H7 (cell line): ENCODE results near the gene EHBP1. TPM values are rescaled to one million over a fixed set of nuclear protein-coding genes. Genes with fewer than 3 reads are reported as not detected.
"Not testable (repeated sequence)": the region's sequence is repeated elsewhere in the genome, so short reads cannot be mapped to it uniquely, and the experiment has no call there.

Source experiments
- DNase-seq: peaks from one replicate; pipeline ENCODE4 v3.0.0; 2012
- H3K27me3 ChIP-seq: 2 replicates; pipeline ENCODE4 v1.6.0; 2011; ENCODE audit warnings: mild to moderate bottlenecking, low read length; ENCODE audit not compliant: control insufficient read depth, insufficient read depth
- H3K36me3 ChIP-seq: replicated peaks from 2 replicates; pipeline ENCODE4 v1.5.1; 2011; ENCODE audit warnings: low read length; ENCODE audit not compliant: control insufficient read depth, insufficient read depth
- H3K4me3 ChIP-seq: 2 replicates; pipeline ENCODE4 v1.5.1; 2011; ENCODE audit warnings: low read depth, mild to moderate bottlenecking, control low read depth, low read length, moderate library complexity; ENCODE audit not compliant: insufficient read depth
- total RNA-seq: library from RNA; depleted of rRNA; stranded (reverse); fragments of >200 nt; shearing (Covaris generic); gene quantifications from 2 replicates; pipeline ENCODE4 v1.2.3, GENCODE V29; 2014

The EHBP1 gene
- total RNA-seq, 1 experiment from 2014 or later: 13.0 TPM

GRCh38 chr2:62736899-62737559 is 31.5 kb downstream of the EHBP1 start:
- H3K27me3 ChIP-seq: no peaks in the 10 kb centered on the region
- H3K4me3 ChIP-seq: no peak overlapping the region
- H3K36me3 ChIP-seq: no peaks in the 10 kb centered on the region
- DNase-seq: no peak

DNA sequence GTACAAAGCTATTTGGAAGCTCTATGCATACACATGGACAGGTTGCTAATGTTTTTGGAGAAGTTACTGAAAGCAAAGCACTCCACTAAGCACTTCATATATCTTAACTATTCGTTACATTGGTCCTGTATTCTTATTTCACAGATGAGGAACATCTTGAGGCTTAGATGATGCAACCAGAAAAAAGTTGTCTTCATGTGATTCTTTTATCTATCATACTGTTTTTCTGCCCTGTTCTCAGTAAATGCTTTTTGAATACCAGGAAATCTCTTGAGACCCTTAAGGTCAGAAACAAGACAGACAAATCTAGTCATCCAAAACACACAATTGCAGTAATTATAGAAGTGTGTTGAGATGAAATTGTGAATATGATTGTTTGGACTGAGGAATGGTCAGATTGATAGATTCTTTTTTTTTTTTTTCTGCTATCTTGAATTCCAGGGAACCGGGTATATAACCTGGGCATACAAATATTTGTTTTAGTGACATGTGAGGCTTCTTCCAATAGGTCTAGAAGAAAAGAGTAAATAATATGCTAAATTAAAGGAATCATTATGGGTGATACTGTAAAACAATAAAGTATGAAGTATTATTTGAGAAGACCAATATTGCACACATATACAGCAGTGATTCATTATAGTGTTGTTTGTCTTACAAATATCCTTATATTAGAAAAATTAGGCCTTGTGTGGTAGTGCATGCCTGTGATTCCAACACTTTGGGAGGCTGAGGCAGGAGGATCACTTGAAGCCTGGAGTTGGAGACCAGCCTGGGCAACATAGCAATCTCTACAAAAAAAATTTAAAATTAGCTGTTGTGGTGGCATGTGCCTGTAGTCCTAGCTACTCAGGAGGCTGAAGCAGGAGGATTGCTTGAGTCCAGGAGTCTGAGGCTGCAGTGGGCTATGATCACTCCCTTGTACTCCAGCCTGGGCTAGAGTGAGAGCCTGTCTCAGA is 33.7 kb downstream of the EHBP1 start:
- H3K27me3 ChIP-seq: no peaks in the 10 kb centered on the region
- no peak for DNase-seq
- H3K4me3 ChIP-seq: no peak overlapping the region
- no peaks in the 10 kb centered on the region for H3K36me3 ChIP-seq

GRCh38 chr2:62740221-62740620 is 34.7 kb downstream of the EHBP1 start:
- no peak overlapping the region for H3K4me3 ChIP-seq
- no peaks in the 10 kb centered on the region for H3K36me3 ChIP-seq
- no peaks in the 10 kb centered on the region for H3K27me3 ChIP-seq
- no peak for DNase-seq

GRCh38 chr2:62741127-62741526 is 35.6 kb downstream of the EHBP1 start:
- DNase-seq: no peak
- H3K27me3 ChIP-seq: no peaks in the 10 kb centered on the region
- no peaks in the 10 kb centered on the region for H3K36me3 ChIP-seq
- H3K4me3 ChIP-seq: no peak overlapping the region

GRCh38 chr2:62741954-62742722 is 36.6 kb downstream of the EHBP1 start:
- Histone ChIP-seq H3K36me3 (no peaks in the 10 kb centered on the region), H3K4me3 (no peak overlapping the region), H3K27me3 (no peaks in the 10 kb centered on the region)
- DNase-seq: no peak

GRCh38 chr2:62743506-62743905 is 38.0 kb downstream of the EHBP1 start:
- Histone ChIP-seq H3K27me3 (no peaks in the 10 kb centered on the region), H3K36me3 (no peaks in the 10 kb centered on the region), H3K4me3 (no peak overlapping the region)
- DNase-seq: no peak

- DNase-seq: no peak
- Histone ChIP-seq H3K4me3 (no peak overlapping the region), H3K27me3 (no peaks in the 10 kb centered on the region), H3K36me3 (no peaks in the 10 kb centered on the region)
Measured at GRCh38 chr2:62744603-62745002, 39.1 kb downstream of the EHBP1 start.

DNA sequence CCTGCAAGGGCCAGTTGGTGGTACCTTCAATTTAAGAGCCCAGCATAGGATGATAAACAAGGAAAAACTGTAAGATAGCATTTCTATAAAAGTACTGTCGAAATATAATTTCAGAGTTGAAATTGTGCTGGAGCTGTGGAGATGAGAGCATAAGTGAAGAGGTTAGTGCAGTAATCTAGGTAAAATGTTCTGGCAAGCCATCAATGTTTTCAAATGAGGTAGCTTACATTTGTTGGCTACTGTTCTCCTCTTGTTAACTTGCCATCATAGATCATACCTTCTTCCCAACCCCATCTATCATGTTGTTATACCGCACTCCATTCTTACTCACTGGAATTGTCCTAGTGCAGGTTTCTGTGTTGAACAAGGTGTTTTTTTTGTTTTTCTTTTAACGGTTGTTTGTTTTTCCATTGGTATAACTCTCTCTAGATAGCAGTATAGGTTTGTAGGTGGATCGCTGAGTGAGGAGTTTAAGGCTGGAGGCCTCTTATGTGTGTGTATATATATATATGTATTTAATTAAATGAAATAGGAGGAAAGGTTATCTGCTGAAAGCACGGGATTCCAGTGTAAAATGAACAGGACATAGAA is 40.5 kb downstream of the EHBP1 start:
- H3K36me3 ChIP-seq: no peaks in the 10 kb centered on the region
- DNase-seq: no peak
- H3K4me3 ChIP-seq: no peak overlapping the region
- H3K27me3 ChIP-seq: no peaks in the 10 kb centered on the region

- DNase-seq: no peak
- H3K4me3 ChIP-seq: no peak overlapping the region
- no peaks in the 10 kb centered on the region for H3K27me3 ChIP-seq
- no peaks in the 10 kb centered on the region for H3K36me3 ChIP-seq
Measured at GRCh38 chr2:62747169-62747568, 41.7 kb downstream of the EHBP1 start.

GRCh38 chr2:62747876-62748275 is 42.4 kb downstream of the EHBP1 start:
- no peaks in the 10 kb centered on the region for H3K27me3 ChIP-seq
- H3K4me3 ChIP-seq: no peak overlapping the region

GRCh38 chr2:62749111-62749510 is 43.6 kb downstream of the EHBP1 start:
- H3K27me3 ChIP-seq, DNase-seq, H3K36me3 ChIP-seq, H3K4me3 ChIP-seq: not testable (repeated sequence)

More at GRCh38 chr2:62747876-62748275, 42.4 kb downstream of the EHBP1 start:
- no peaks in the 10 kb centered on the region for H3K36me3 ChIP-seq
- no peak for DNase-seq

GRCh38 chr2:62757029-62757428 is 51.5 kb downstream of the EHBP1 start:
- Histone ChIP-seq H3K4me3 (no peak overlapping the region), H3K27me3 (no peaks in the 10 kb centered on the region), H3K36me3 (no peaks in the 10 kb centered on the region)
- DNase-seq: no peak

GRCh38 chr2:62760026-62760425 is 54.5 kb downstream of the EHBP1 start:
- no peaks in the 10 kb centered on the region for H3K27me3 ChIP-seq
- DNase-seq: no peak
- H3K4me3 ChIP-seq: no peak overlapping the region
- H3K36me3 ChIP-seq: no peaks in the 10 kb centered on the region

- no peak for DNase-seq
- Histone ChIP-seq H3K27me3 (no peaks in the 10 kb centered on the region), H3K36me3 (no peaks in the 10 kb centered on the region)
Measured at GRCh38 chr2:62760555-62760954, 55.0 kb downstream of the EHBP1 start.

More at GRCh38 chr2:62760555-62760954, 55.0 kb downstream of the EHBP1 start:
- H3K4me3 ChIP-seq: no peak overlapping the region
